Keratinocyte (primary cell): ENCODE measurements around the gene RBM18. TPM values are rescaled to one million over a fixed set of nuclear protein-coding genes. Genes with fewer than 3 reads are reported as not detected.

Experiments
- DNase-seq: peaks from one replicate; pipeline ENCODE4 v3.0.0-alpha.2; 2011; ENCODE audit warnings: low read depth, missing footprints, low spot score
- FAIRE-seq: peaks from 2 replicates; lab custom pipeline; 2011; peaks lifted over from hg19 to GRCh38; lab: Jason Lieb, UNC
- H2AFZ ChIP-seq: 2 replicates; pipeline ENCODE4 v1.6.0; 2012; ENCODE audit warnings: low read length, control low read depth, inconsistent platforms; ENCODE audit not compliant: control insufficient read depth
- H3K27ac ChIP-seq: 2 replicates; pipeline ENCODE4 v1.5.1; 2011; ENCODE audit warnings: low read length; ENCODE audit not compliant: control insufficient read depth, insufficient read depth
- H3K27me3 ChIP-seq: 3 replicates; pipeline ENCODE4 v1.6.0; 2011; ENCODE audit warnings: low read length; ENCODE audit not compliant: control insufficient read depth, insufficient read depth; ENCODE audit errors: extremely low read depth
- H3K36me3 ChIP-seq, 2 experiments: 2 replicates in 1 of 2; 3 replicates in 1 of 2; pipeline ENCODE4 v1.5.1; 2011; ENCODE audit warnings: low read length in 2 of 2, mild to moderate bottlenecking in 1 of 2; ENCODE audit not compliant: control insufficient read depth in 2 of 2, insufficient read depth in 2 of 2; ENCODE audit errors: extremely low read depth in 1 of 2
- H3K4me1 ChIP-seq: 3 replicates; pipeline ENCODE4 v1.5.1; 2011; ENCODE audit warnings: low read length; ENCODE audit not compliant: control insufficient read depth, insufficient read depth; ENCODE audit errors: extremely low read depth
- H3K4me2 ChIP-seq: 3 replicates; pipeline ENCODE4 v1.6.0; 2011; ENCODE audit warnings: low read depth, low read length; ENCODE audit not compliant: control insufficient read depth, insufficient read depth; ENCODE audit errors: extremely low read depth
- H3K4me3 ChIP-seq, 3 experiments: fragments of 200-600 bp in 1 of 3; sonication (generic) in 1 of 3; 2 replicates in 2 of 3; 3 replicates in 1 of 3; pipeline ENCODE4 v1.5.1; 2011 to 2016; ENCODE audit warnings: low read length in 3 of 3, mild to moderate bottlenecking in 3 of 3, control low read depth in 2 of 3, inconsistent platforms in 1 of 3, low read depth in 1 of 3, mixed read lengths in 1 of 3, mixed run types in 1 of 3, moderate library complexity in 1 of 3; ENCODE audit not compliant: control insufficient read depth in 2 of 3, insufficient read depth in 2 of 3; ENCODE audit errors: extremely low read depth in 1 of 3
- H3K79me2 ChIP-seq: 2 replicates; pipeline ENCODE4 v1.6.0; 2012; ENCODE audit warnings: low read length; ENCODE audit not compliant: control insufficient read depth, insufficient read depth
- H3K9ac ChIP-seq: 3 replicates; pipeline ENCODE4 v1.6.0; 2011; ENCODE audit warnings: low read length; ENCODE audit not compliant: control insufficient read depth, insufficient read depth; ENCODE audit errors: extremely low read depth
- H3K9me1 ChIP-seq: 3 replicates; pipeline ENCODE4 v1.6.0; 2011; ENCODE audit warnings: low read length; ENCODE audit not compliant: control insufficient read depth, insufficient read depth; ENCODE audit errors: extremely low read depth
- H3K9me3 ChIP-seq: 2 replicates; pipeline ENCODE4 v1.5.1; 2012; ENCODE audit warnings: low read depth, low read length; ENCODE audit not compliant: control insufficient read depth
- H4K20me1 ChIP-seq: 3 replicates; pipeline ENCODE4 v1.6.0; 2011; ENCODE audit warnings: low read length; ENCODE audit not compliant: control insufficient read depth, insufficient read depth; ENCODE audit errors: extremely low read depth
- CTCF ChIP-seq, 3 experiments: IDR thresholded peaks in 1 of 3; conservative IDR thresholded peaks in 1 of 3; optimal IDR thresholded peaks in 1 of 3; 2 replicates in 2 of 3; 3 replicates in 1 of 3; pipeline versions ENCODE3 to v1.5.1; 2011; ENCODE audit warnings: low read length in 3 of 3, mild to moderate bottlenecking in 3 of 3, moderate library complexity in 2 of 3, control low read depth in 1 of 3, inconsistent platforms in 1 of 3; ENCODE audit not compliant: insufficient read depth in 2 of 3; ENCODE audit errors: extremely low read depth in 1 of 3
- EZH2 ChIP-seq: IDR thresholded peaks from one replicate; pipeline ENCODE4 v1.6.1; 2012; ENCODE audit warnings: inconsistent platforms, mild to moderate bottlenecking, low read length, moderate library complexity
- dilution Hi-C: fragments of 300-500 bp; cut with MboI; formaldehyde crosslinking; loops from one replicate; pipeline ENCODE4 v1.7.0; 2020; ENCODE audit warnings: low sequenced_read_pairs; ENCODE audit not compliant: extremely low pct_ligation_motif_present
- polyA plus RNA-seq, 5 experiments: library from polyadenylated mRNA; depleted of rRNA in 3 of 5; stranded (reverse) in 3 of 5; stranded (forward) in 1 of 5; unstranded in 1 of 5; fragments of >200 nt; gene quantifications; 1 replicate in 1 of 5; 2 replicates in 3 of 5; 3 replicates in 1 of 5; pipeline versions ENCODE4 v1.2.1 to v1.2.3, GENCODE V29; 2011 to 2012; ENCODE audit warnings: missing spikeins in 2 of 5, low read depth in 1 of 5, low replicate concordance in 1 of 5

The RBM18 gene
- polyA plus RNA-seq, 1 donor (not counting 4 experiments of a cell fraction or from before 2014, with no cell fraction given), result 43.4 TPM

GRCh38 chr9:122190597-122191381 is 73.9 kb downstream of the RBM18 start:
- H3K9me1 ChIP-seq, result no peaks in the 10 kb centered on the region
- H3K9me3 ChIP-seq, result no peaks in the 10 kb centered on the region
- H3K27ac ChIP-seq, result no peak overlapping the region
- no peak overlapping the region for H2AFZ ChIP-seq
- FAIRE-seq, result no peak
- H3K79me2 ChIP-seq, result no peaks in the 10 kb centered on the region
- TF ChIP-seq EZH2 (no peak), CTCF (optimal IDR thresholded peaks at IDR 0.05 in 1 of 3, IDR thresholded peaks at IDR 0.05 in 1 of 3, conservative IDR thresholded peaks at IDR 0.05 in 1 of 3; ENCODE audit: extremely low read depth in 1 of 3, insufficient read depth in 2 of 3, low read length in 3 of 3) (no peak)
- H3K4me3 ChIP-seq, result no peak overlapping the region
- no peaks in the 10 kb centered on the region for H3K36me3 ChIP-seq
- H4K20me1 ChIP-seq, result no peaks in the 10 kb centered on the region
- DNase-seq, result no peak
- no peak overlapping the region for H3K9ac ChIP-seq
- H3K27me3 ChIP-seq, result no peaks in the 10 kb centered on the region
- dilution Hi-C loops, result no loop called here
- peaks cover 9% of the 10 kb centered on the region for H3K4me1 ChIP-seq
- H3K4me2 ChIP-seq, result no peak overlapping the region

DNA sequence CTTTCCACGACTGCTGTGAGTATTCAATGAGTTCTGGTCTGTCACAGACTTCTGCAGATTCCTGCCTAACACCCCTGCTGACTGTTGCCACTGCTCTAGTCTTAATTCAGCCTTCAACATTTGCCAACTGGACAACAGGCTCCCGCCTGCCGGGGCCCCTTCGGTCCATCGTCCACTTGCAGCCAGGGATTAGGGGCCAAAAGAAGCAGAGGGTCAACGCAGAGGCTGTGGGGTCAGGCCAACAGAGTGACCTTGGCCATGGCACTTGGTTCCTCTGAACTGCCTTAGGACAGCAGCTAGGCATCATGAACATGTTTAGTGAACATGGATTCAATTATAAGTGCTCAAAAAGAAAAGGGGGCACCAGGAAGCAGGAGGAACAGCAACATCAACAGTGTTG is 76.3 kb downstream of the RBM18 start:
- H4K20me1 ChIP-seq, result no peaks in the 10 kb centered on the region
- no peak overlapping the region for H3K9ac ChIP-seq
- H3K4me1 ChIP-seq, result peaks cover 9% of the 10 kb centered on the region
- no peaks in the 10 kb centered on the region for H3K9me1 ChIP-seq
- H3K27ac ChIP-seq, result no peak overlapping the region
- TF ChIP-seq EZH2, result no peak
- TF ChIP-seq CTCF (optimal IDR thresholded peaks at IDR 0.05 in 1 of 3, IDR thresholded peaks at IDR 0.05 in 1 of 3, conservative IDR thresholded peaks at IDR 0.05 in 1 of 3; ENCODE audit: extremely low read depth in 1 of 3, insufficient read depth in 2 of 3, low read length in 3 of 3), result no peak
- no peak overlapping the region for H3K4me3 ChIP-seq
- no peak overlapping the region for H2AFZ ChIP-seq
- no peaks in the 10 kb centered on the region for H3K9me3 ChIP-seq
- no peaks in the 10 kb centered on the region for H3K36me3 ChIP-seq
- no peak overlapping the region for H3K4me2 ChIP-seq
- no peak for DNase-seq
- FAIRE-seq, result no peak
- H3K79me2 ChIP-seq, result no peaks in the 10 kb centered on the region
- dilution Hi-C loops, result no loop called here
- H3K27me3 ChIP-seq, result peaks cover 7% of the 10 kb centered on the region

Other genes starting within 250 kb of the RBM18 start
- gene TTLL11, start 171.5 kb downstream of the RBM18 start, polyA plus RNA-seq, result 7.6 to 8.5 TPM (median 8.0 TPM) in 3 replicates
- gene NDUFA8, start 105.1 kb downstream of the RBM18 start, polyA plus RNA-seq, result 87.9 to 105 TPM (median 90.9 TPM) in 3 replicates
- gene MORN5, start 104.9 kb downstream of the RBM18 start, polyA plus RNA-seq, result not detected in 3 replicates
- gene LHX6, start 35.9 kb downstream of the RBM18 start, polyA plus RNA-seq, result 0.12 to 0.17 TPM (median 0.13 TPM) in 3 replicates
- 62.9 to 82.6 TPM (median 72.6 TPM) in 3 replicates for gene MRRF, start within 50 bp of the RBM18 start, polyA plus RNA-seq
- 2.4 to 4.5 TPM (median 4.0 TPM) in 3 replicates for gene PTGS1, start 106.2 kb upstream of the RBM18 start, polyA plus RNA-seq
- not detected in 3 replicates for gene OR1J1, start 213.1 kb upstream of the RBM18 start, polyA plus RNA-seq
- not detected in 3 replicates for gene OR1J2, start 246.0 kb upstream of the RBM18 start, polyA plus RNA-seq